DOHH2 (cell line): Measurements from ENCODE around the gene TCEANC.

Source experiments
- EZH2phosphoT487 ChIP-seq: fragments of 200-600 bp; sonication (generic); IDR thresholded peaks from 2 replicates; pipeline ENCODE4 v1.6.1; 2017; ENCODE audit warnings: borderline replicate concordance, mild to moderate bottlenecking, antibody characterized with exemption, low read length, moderate library complexity, mixed read lengths
- TF ChIP-seq, protein P1 (sequence below): fragments of 200-600 bp; sonication (generic); IDR thresholded peaks from one replicate; pipeline ENCODE4 v1.5.1; 2014; ENCODE audit warnings: antibody characterized with exemption, mild to moderate bottlenecking, low read depth, low read length; ENCODE audit not compliant: poor library complexity, severe bottlenecking

DNA sequence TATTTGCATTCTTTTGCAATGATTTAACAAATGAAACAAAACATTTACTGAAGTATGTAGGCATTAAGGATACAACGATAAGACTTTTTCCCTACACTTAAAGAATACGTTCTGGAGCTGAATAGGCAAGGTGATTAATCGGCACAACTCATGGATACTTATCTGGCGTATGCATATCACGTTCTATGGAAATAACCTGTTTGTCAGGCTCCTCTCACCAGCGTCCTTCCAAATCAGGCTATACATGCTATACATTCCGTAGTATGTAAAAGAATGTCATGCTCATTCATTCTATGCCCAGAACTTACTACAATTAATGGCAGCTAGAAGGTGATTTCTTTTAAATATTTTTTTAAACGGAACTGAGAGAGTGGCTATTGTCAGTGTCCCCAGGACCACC, 25.6 kb upstream of the TCEANC start:
- TF ChIP-seq, protein P1, sequence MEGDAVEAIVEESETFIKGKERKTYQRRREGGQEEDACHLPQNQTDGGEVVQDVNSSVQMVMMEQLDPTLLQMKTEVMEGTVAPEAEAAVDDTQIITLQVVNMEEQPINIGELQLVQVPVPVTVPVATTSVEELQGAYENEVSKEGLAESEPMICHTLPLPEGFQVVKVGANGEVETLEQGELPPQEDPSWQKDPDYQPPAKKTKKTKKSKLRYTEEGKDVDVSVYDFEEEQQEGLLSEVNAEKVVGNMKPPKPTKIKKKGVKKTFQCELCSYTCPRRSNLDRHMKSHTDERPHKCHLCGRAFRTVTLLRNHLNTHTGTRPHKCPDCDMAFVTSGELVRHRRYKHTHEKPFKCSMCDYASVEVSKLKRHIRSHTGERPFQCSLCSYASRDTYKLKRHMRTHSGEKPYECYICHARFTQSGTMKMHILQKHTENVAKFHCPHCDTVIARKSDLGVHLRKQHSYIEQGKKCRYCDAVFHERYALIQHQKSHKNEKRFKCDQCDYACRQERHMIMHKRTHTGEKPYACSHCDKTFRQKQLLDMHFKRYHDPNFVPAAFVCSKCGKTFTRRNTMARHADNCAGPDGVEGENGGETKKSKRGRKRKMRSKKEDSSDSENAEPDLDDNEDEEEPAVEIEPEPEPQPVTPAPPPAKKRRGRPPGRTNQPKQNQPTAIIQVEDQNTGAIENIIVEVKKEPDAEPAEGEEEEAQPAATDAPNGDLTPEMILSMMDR, result no peak
- TF ChIP-seq EZH2phosphoT487, result no peak
